ENCODE results near the gene PPFIA4.
"Not testable (repeated sequence)": the region's sequence is repeated elsewhere in the genome, so short reads cannot be mapped to it uniquely, and the experiment has no call there.

PPFIA4 gene

GRCh38 chr1:203017692-203018091, 8.6 kb upstream of the PPFIA4 start:
- DNase-seq, result no peak

GRCh38 chr1:203022855-203023254, 3.4 kb upstream of the PPFIA4 start:
- not testable (repeated sequence) for DNase-seq

GRCh38 chr1:203025686-203026030, 633 bp upstream of the PPFIA4 start:
- DNase-seq, result no peak

- no peak for DNase-seq
Measured at GRCh38 chr1:203026666-203027663, 674 bp downstream of the PPFIA4 start.

GRCh38 chr1:203028067-203028783, 1.9 kb downstream of the PPFIA4 start:
- DNase-seq, result no peak

GRCh38 chr1:203028784-203029553, 2.7 kb downstream of the PPFIA4 start:
- no peak for DNase-seq

- DNase-seq, result no peak
Measured at GRCh38 chr1:203031467-203031866, 5.2 kb downstream of the PPFIA4 start.

- DNase-seq, result no peak
Measured at GRCh38 chr1:203033287-203033686, 7.0 kb downstream of the PPFIA4 start.

- DNase-seq, result no peak
Measured at GRCh38 chr1:203033917-203034316, 7.6 kb downstream of the PPFIA4 start.

GRCh38 chr1:203034422-203035110, 8.3 kb downstream of the PPFIA4 start:
- DNase-seq, result no peak

- DNase-seq, result no peak
Measured at GRCh38 chr1:203035111-203036000, 9.1 kb downstream of the PPFIA4 start.

- no peak for DNase-seq
Measured at GRCh38 chr1:203036135-203036534, 9.8 kb downstream of the PPFIA4 start.

- DNase-seq, result no peak
Measured at GRCh38 chr1:203036537-203036936, 10.2 kb downstream of the PPFIA4 start.

GRCh38 chr1:203037509-203038190, 11.4 kb downstream of the PPFIA4 start:
- DNase-seq, result no peak

- DNase-seq, result no peak
Measured at GRCh38 chr1:203038217-203038741, 12.0 kb downstream of the PPFIA4 start.

GRCh38 chr1:203038891-203039608, 12.8 kb downstream of the PPFIA4 start:
- peak; percentile 53 for DNase-seq

- no peak for DNase-seq
Measured at GRCh38 chr1:203039609-203040512, 13.6 kb downstream of the PPFIA4 start.

GRCh38 chr1:203040513-203041275, 14.4 kb downstream of the PPFIA4 start:
- no peak for DNase-seq
